DOHH2 (cell line): ENCODE results near the gene ZNF638.

ENCODE experiments used
- H3F3A ChIP-seq: fragments of 200-600 bp; sonication (generic), shearing (Covaris generic); 2 replicates; pipeline ENCODE4 v1.6.0; 2016; ENCODE audit warnings: antibody characterized with exemption, mild to moderate bottlenecking; ENCODE audit not compliant: control insufficient read depth, insufficient read depth
- H3K27ac ChIP-seq: fragments of 200-600 bp; sonication (generic); 2 replicates; pipeline ENCODE4 v1.5.1; 2014; ENCODE audit warnings: low read depth, mild to moderate bottlenecking, low read length, moderate library complexity
- H3K27me3 ChIP-seq: fragments of 200-600 bp; sonication (generic); 2 replicates; pipeline ENCODE4 v1.6.1; 2014; ENCODE audit warnings: mild to moderate bottlenecking, low read length, mixed read lengths; ENCODE audit not compliant: control insufficient read depth
- H3K36me3 ChIP-seq: fragments of 200-600 bp; sonication (generic); 2 replicates; pipeline ENCODE4 v1.6.1; 2014; ENCODE audit warnings: mild to moderate bottlenecking, low read length, moderate library complexity, mixed read lengths; ENCODE audit not compliant: control insufficient read depth
- H3K4me1 ChIP-seq: fragments of 200-600 bp; sonication (generic); 2 replicates; pipeline ENCODE4 v1.6.1; 2014; ENCODE audit warnings: mild to moderate bottlenecking, low read length, mixed read lengths; ENCODE audit not compliant: control insufficient read depth
- H3K4me2 ChIP-seq: fragments of 200-600 bp; sonication (generic); 2 replicates; pipeline ENCODE4 v1.6.0; 2014; ENCODE audit warnings: mild to moderate bottlenecking, low read length, moderate library complexity
- H3K4me3 ChIP-seq: fragments of 200-600 bp; sonication (generic); 2 replicates; pipeline ENCODE4 v1.5.1; 2014; ENCODE audit warnings: mild to moderate bottlenecking, low read length, mixed read lengths
- H3K79me2 ChIP-seq: fragments of 200-600 bp; sonication (generic); 2 replicates; pipeline ENCODE4 v1.6.1; 2014; ENCODE audit warnings: mild to moderate bottlenecking, low read length, mixed read lengths; ENCODE audit not compliant: control insufficient read depth
- H3K9me2 ChIP-seq: fragments of 200-600 bp; sonication (generic); replicated peaks from 2 replicates; pipeline ENCODE4 v1.6.1; 2014; ENCODE audit warnings: mild to moderate bottlenecking, low read length, mixed read lengths; ENCODE audit not compliant: control insufficient read depth
- H3K9me3 ChIP-seq: fragments of 200-600 bp; sonication (generic); 2 replicates; pipeline ENCODE4 v1.6.1; 2014; ENCODE audit warnings: antibody characterized with exemption, low read length, mixed read lengths; ENCODE audit not compliant: control insufficient read depth, insufficient read depth
- H4K20me1 ChIP-seq: fragments of 200-600 bp; sonication (generic); 2 replicates; pipeline ENCODE4 v1.6.0; 2014; ENCODE audit warnings: low read depth, mild to moderate bottlenecking, antibody characterized with exemption, low read length, moderate library complexity; ENCODE audit not compliant: control insufficient read depth, insufficient read depth
- CTCF ChIP-seq: fragments of 200-600 bp; sonication (generic); IDR thresholded peaks from one replicate; pipeline ENCODE4 v1.5.1; 2014; ENCODE audit warnings: antibody characterized with exemption, mild to moderate bottlenecking, low read depth, low read length; ENCODE audit not compliant: poor library complexity, severe bottlenecking
- EZH2phosphoT487 ChIP-seq: fragments of 200-600 bp; sonication (generic); IDR thresholded peaks from 2 replicates; pipeline ENCODE4 v1.6.1; 2017; ENCODE audit warnings: borderline replicate concordance, mild to moderate bottlenecking, antibody characterized with exemption, low read length, moderate library complexity, mixed read lengths

Gene ZNF638

GRCh38 chr2:71477231-71477691, 145.7 kb downstream of the ZNF638 start:
- Histone ChIP-seq H3K27me3 (no peaks in the 10 kb centered on the region), H3K4me2 (peak overlapping the region; percentile 48), H3K4me1 (peaks cover 28% of the 10 kb centered on the region), H3K9me3 (no peaks in the 10 kb centered on the region), H3K79me2 (no peaks in the 10 kb centered on the region), H4K20me1 (no peaks in the 10 kb centered on the region), H3F3A (no peaks in the 10 kb centered on the region), H3K4me3 (peak overlapping the region; percentile 7; the same call in 1 of the 2 replicates), H3K36me3 (no peaks in the 10 kb centered on the region), H3K9me2 (no peaks in the 10 kb centered on the region), H3K27ac (no peak overlapping the region)
- TF ChIP-seq CTCF: no peak

GRCh38 chr2:71478806-71479205, 147.2 kb downstream of the ZNF638 start:
- H3K4me2 ChIP-seq: peak overlapping the region; percentile 13; the same call in 1 of the 2 replicates
- peaks cover 28% of the 10 kb centered on the region for H3K4me1 ChIP-seq
- no peaks in the 10 kb centered on the region for H3K9me3 ChIP-seq
- H3K36me3 ChIP-seq: no peaks in the 10 kb centered on the region
- H3K27ac ChIP-seq: no peak overlapping the region
- TF ChIP-seq EZH2phosphoT487: no peak
- no peaks in the 10 kb centered on the region for H3F3A ChIP-seq
- H3K4me3 ChIP-seq: no peak overlapping the region
- no peaks in the 10 kb centered on the region for H3K27me3 ChIP-seq
- H3K9me2 ChIP-seq: no peaks in the 10 kb centered on the region
- no peaks in the 10 kb centered on the region for H4K20me1 ChIP-seq
- H3K79me2 ChIP-seq: no peaks in the 10 kb centered on the region

GRCh38 chr2:71479261-71479660, 147.7 kb downstream of the ZNF638 start:
- no peaks in the 10 kb centered on the region for H3K9me2 ChIP-seq
- no peak for TF ChIP-seq EZH2phosphoT487

DNA sequence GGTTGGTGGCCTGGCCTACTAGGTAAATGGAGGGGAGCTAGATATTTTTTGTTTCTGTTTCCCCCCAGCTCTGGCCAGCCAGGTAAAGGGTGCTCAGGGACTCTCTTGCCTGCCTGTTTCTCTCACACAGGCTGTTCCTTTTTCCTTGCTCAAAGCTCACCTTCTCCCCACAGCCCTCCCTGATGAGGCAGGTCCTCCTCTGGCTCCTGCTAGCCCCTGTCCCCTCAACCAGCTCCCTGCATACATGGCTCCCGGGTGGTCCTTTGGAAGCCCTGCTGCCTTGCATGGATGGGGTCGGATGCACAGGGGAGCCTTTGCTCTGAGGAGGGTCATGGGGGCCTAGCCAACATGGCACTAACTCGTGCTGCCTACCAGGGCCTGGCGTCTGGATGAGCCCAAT, 149.5 kb downstream of the ZNF638 start:
- Histone ChIP-seq H3K9me3 (no peaks in the 10 kb centered on the region), H3K9me2 (no peaks in the 10 kb centered on the region), H3K79me2 (no peaks in the 10 kb centered on the region), H3K4me3 (no peak overlapping the region), H3K36me3 (no peaks in the 10 kb centered on the region), H3K27me3 (no peaks in the 10 kb centered on the region), H4K20me1 (no peaks in the 10 kb centered on the region), H3K4me1 (peaks cover 28% of the 10 kb centered on the region), H3K4me2 (no peak overlapping the region), H3F3A (no peaks in the 10 kb centered on the region), H3K27ac (no peak overlapping the region)
- TF ChIP-seq CTCF (no peak), EZH2phosphoT487 (no peak)

More at GRCh38 chr2:71479261-71479660, 147.7 kb downstream of the ZNF638 start:
- no peaks in the 10 kb centered on the region for H3K36me3 ChIP-seq
- H3K27ac ChIP-seq: no peak overlapping the region
- no peaks in the 10 kb centered on the region for H4K20me1 ChIP-seq
- no peak overlapping the region for H3K4me2 ChIP-seq
- H3K27me3 ChIP-seq: no peaks in the 10 kb centered on the region
- H3K4me1 ChIP-seq: peaks cover 28% of the 10 kb centered on the region
- H3K4me3 ChIP-seq: no peak overlapping the region
- no peaks in the 10 kb centered on the region for H3F3A ChIP-seq
- H3K79me2 ChIP-seq: no peaks in the 10 kb centered on the region
- H3K9me3 ChIP-seq: no peaks in the 10 kb centered on the region
